GM20431 (cell line): Measurements from ENCODE around the gene FHL1.
"Not testable (repeated sequence)": the region's sequence is repeated elsewhere in the genome, so short reads cannot be mapped to it uniquely, and the experiment has no call there.

ENCODE experiments used
- in situ Hi-C: fragments of 300-500 bp; cut with MseI, MboI; formaldehyde crosslinking; loops from one replicate; pipeline ENCODE4 v1.15.0; 2020; ENCODE audit warnings: low sequenced_read_pairs; ENCODE audit not compliant: unreplicated experiment

The FHL1 gene

DNA sequence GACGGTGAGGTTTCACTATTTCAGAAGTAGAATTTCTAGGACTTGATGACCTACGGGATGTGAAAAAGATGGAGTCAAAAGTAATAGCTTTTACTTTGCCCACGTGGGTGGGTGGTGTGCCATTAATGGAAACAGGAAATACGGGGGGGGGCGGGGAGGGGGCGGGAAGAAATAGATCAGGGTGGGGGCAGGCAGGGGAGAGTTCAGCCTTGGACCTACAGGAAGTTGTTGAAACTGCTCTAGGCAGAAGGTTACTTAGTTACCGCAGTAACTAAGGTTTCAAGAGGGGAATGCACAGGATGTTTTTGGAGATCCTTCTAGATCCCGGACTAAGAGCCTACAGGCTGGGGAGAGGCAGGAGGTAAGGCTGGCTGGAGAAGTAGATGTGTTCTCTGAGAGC lies 3.6 kb upstream of the FHL1 start:
- in situ Hi-C loops = no loop called here

DNA sequence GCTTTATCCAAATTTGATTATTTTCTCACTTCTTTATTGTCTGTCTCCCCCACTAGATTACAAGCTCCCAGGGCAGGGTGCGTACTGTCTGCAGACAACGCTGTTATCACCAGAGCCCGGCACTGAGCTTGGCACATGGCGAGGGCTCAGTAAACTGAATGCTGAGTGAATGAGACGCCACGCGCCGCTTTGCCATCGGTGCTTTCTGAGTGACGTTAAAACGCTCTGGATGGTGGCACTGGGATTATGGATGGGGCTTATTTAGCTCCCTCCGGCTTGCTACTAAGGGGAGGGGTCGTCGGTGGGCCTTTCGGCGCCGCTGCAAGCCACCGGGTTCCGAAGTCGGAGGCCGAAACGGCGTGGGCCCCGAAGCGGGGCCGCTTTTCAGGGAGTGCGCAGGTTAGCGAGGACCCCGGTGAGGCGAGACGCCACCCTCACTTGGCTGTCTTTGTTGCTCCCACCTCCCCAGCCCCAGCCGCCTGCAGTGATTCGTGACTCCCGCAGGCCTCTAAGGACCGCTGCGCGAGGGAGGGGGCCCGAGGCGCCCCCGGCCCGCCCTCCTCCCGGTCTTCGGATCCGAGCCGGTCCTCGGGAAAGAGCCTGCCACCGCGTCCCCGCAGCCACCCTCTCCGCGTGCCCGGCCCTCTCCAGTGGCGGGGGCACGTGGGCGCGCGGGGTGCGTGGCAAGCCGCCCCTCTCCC lies 569 bp upstream of the FHL1 start:
- in situ Hi-C loops = no loop called here

DNA sequence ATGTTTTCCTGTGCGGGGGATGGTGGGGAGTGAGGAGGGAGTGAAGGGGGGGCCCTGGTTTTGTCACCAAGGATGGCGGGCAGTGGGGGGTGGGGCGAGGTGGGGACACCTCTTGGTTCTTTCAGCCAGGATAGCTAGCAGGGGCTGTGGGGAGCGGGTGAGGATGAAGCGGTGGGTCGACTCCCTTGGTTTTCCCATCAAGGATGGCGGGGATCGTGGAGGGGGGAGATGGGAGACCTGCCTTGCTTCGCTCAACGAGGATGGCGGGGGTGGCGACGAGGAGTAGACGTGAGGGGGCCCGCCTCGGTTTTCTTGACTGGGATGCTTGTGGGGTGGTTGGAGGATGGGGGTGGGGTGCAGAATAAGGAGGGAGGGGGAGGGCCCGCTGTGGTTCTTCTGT lies 643 bp downstream of the FHL1 start:
- in situ Hi-C loops = no loop called here

DNA sequence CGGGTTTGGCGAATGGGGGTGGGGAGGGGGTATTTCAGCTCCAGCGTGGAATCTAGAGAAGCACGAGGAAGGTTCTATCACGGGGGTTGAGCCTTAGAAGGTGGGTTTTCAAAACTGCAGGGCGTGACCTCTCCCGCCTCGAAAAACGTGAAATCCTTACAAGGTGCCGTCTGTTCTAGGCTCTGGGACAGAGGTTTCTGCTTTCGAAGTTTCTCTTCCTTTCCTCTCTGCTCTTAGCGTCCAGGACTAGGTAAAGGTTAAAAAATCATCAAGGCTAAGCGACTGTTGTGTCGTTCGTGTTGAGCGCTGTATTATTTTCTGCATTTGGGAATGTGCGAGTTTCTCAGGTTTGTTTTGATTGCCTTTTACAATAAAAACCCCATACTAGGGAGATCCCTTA lies 1.1 kb downstream of the FHL1 start:
- in situ Hi-C loops = no loop called here

DNA sequence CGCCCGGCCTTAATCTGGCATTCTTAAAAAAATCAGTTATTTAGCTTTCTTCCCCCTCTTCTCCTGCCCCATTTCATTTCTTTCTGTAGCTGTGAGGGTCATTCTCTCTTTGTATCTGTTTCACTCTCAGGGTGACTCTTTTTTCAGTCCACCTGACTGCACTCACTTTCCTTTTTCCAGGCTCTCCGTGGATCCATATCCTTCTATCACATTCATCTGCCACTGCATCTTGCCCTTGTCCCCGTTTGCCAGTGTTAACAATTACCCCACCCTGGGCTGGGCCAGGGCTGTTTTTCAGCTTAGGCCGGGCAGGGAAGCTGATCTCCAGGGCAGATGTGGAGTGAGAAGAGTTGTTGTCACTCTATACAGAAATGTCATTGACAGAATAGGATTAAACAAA lies 7.7 kb downstream of the FHL1 start:
- in situ Hi-C loops = no loop called here

DNA sequence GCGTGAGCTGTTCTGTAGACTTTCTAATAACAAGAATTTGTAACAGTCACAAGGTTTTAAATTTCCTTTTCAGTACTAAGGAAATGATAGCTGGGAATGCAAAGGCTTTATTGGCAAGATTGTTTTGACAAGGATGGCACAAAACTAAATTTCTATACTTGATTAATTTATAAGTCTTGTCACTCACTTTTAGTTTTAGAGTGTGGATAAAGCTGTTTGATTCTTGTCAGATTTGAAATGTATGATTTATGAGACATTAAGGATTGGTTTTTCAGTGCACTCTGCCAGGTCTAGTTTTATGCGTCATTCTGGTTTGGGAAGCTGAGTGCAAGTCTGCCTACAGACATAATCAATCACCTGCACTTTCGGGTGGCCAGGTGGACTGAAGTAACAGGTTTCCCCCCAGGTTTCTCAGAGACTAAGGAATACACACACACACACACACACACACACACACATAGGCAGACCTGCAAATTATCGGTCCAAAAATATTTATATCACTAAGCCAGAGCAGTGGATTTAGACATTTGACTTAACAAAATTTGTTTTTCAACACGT lies 9.3 kb downstream of the FHL1 start:
- in situ Hi-C loops = no loop called here

DNA sequence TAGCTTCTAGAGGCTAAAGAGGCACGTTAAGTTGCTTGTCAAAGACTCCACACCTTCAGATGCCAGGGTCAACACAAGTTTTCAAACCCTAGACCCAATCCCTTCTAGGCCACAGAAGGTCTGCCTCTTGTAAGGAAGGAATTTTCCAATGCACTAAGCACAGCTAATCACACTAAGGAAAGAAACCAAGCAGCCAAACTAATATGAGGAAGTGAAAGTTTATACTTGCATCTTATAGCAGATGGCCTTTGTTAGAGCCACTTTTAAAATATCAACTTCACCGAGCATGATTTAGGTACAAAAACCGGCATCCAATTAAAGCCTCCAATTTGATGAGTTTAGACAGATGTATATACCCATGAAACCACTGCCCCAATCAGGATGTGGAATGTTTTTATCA lies 9.9 kb downstream of the FHL1 start:
- in situ Hi-C loops = no loop called here

DNA sequence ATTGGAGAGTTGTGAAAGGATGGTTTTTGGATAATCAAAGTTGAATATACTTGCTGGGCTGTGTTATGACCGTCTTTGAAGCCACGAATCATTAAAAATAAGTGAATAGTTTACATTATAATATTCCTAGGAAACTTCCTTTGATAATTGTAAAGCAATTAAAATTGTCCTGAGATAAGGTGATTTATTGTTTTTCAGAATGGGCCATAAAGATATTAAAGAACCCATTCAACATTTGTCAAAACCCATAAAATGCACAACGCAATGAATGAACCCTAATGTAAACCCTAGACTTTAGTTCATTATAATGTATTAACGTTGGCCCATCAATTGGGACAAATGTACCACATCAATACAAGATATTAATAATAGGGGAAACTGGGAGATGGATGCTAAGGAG lies 11.4 kb downstream of the FHL1 start:
- in situ Hi-C loops = no loop called here

DNA sequence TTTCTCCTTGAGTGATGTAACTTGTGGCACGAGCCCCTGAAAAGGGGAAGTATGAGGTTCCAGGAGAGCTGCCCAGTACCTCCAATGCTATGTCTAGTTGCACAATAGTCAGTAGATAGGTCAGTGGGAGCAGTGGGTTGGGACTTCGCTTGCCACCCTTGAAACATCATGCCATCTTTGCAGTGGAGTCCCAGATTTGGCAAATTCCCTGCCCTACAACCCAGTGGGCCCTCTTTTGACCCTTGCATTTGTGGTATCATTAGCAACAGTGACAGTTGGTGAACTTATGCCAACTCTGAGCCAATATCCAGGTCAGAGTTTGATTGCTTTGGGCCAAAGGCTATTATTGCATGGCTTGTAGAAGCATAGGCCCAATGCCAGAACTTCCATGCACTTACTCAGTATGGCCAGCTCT lies 12.3 kb downstream of the FHL1 start:
- in situ Hi-C loops = no loop called here

DNA sequence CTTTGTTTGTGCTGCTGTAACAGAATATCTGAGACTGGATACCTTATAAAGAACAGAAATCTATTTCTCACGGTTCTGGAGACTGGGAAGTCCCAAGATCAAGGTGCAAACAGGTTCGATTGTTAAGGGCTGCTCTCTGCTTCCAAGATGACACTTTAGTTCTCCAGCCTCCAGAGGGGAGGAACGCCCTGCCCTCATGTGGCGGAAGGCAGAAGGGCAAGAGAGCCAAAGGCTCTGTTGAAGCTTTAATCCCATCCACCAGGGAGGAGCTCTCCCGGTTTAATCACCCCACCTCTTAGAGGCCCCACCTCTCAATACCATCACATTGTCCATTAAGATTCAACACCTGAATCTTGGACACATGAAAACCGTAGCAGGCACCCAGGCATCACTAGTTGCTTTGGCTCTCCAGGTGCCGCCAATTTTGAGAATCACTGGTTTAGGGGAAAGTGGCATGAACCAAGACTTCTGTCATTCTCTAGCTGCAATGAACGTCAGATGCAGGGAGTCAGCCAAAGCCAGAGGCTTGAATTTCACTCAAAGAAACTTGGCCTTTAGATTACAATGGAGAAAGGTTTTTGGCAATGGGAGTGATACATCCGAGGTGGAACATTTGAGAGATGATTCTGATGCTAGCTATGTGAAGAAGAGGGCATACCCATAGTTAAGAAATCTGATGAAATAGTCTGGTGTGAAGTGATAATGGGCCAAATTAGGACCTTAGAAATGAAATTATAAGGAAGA lies 15.7 kb downstream of the FHL1 start:
- in situ Hi-C loops = no loop called here

DNA sequence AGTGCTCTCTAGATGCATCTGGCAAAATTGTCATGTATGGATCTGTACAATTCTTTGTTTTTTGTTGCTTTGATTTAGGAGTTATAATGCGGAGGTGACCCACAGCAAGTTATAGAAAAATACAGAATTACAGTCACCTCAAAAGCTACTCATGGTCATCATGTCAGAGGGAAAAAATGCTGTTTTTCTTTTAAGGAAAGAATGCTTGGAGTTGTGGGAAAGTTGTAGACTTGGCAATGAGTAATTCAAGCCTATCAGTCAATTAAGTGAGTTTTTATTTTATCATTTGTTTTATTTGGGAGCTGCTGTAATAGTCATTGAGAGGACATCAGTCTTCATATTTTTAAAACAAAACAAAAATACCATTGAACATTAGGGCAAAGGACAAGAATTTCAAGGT lies 16.4 kb downstream of the FHL1 start:
- in situ Hi-C loops = no loop called here

DNA sequence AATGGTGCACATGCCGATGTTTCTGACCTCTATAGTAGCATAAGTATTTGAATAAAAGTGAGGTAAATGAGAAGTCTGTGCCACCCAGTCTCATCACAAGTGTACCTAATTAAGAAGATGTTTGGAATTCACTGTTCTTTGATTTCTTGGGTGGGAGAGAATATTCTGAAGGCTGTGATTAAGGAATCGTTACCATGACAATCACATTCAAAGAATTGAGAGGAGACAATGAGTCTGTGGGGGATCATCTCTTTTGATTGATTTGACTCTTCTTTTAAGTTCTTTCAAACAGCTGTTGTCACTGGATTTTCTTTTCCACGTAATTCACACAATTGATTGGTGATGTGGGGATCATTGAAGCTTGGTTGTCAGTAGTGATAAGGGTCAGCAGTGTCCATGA lies 18.1 kb downstream of the FHL1 start:
- in situ Hi-C loops = no loop called here

DNA sequence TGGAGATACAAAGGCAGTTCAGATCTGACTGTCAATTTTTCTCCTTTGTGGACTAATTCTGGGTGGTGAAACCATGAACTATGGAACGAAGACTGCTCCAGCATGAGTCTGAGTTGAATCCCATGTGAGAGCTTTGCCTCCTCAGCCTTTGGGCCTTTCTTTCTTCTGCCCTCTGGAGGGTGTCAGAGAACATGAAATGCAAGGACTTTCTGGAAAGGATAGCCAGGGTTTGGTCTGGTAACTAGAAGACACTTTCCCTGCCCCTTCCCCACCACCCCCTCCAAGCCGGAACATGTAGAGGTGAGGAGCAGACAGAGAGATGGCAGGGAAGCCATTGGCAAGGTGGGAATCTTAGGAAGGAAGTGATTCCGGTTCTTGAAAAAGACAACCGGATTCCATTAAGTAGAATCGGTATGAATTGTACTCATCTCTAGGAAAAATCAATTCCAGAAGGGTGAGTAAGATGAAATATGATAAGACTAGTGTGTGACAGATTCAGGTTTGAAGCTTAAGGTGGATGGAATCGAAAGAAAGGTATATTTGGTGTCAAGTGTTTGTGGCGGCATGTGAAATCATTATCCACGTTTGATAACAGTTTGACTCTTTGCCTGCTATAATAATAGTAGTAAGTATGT lies 19.0 kb downstream of the FHL1 start:
- in situ Hi-C loops = no loop called here

DNA sequence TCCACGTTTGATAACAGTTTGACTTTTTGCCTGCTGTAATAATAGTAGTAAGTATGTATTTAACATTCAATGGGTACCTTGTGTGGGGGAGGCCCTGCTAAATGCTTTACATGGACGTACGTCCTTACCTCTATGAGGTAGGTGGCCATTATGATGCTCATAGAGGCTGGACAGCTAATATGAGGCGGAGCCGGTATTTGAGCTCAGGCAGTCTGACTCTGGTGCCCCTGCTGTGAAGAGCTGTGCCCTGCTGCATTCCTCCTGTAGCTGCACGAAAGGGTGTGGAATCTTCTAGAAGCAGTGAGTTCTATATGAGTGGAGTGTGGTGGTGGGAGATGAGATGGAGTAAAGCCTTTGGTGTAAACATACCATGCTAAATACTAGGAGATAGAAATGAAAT lies 20.7 kb downstream of the FHL1 start:
- in situ Hi-C loops = not testable (repeated sequence)

DNA sequence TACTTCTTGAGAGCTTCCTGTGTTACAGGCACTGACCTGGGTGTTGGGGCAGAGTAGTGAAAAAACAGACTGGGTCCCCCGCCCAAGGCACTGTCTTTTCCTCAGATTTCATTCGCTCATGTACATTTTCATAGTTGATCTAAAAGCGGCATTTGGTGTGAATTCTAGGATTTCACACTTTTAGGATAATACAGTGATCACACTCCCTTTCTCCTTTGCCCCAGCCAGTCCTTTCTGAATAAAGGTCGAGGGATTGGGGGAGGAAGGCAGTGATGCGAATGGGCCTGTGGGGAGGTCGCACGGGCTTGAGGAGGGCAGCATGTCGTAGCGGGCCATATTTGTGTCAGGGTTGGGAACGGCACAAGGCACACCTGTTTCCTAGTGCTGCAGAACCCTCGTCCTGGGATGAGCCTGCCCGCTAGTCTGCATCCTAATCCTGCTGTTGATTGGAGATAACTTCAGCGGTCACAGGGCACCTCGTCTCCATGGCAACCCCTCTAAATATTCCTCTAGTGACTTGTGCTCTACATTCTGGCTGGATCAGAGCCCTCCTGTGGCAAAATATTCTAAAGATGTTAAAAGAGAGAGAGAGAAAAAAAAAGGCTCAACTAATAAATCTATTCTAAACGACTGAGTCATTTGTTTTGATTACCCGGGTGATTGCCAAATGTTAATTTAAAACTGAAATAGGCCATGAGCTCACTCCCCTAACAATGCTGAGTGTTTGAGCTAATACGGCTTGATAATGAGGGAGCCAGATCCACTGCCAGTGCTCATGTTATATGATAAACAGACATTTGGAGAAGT lies 21.8 kb downstream of the FHL1 start:
- in situ Hi-C loops = no loop called here

DNA sequence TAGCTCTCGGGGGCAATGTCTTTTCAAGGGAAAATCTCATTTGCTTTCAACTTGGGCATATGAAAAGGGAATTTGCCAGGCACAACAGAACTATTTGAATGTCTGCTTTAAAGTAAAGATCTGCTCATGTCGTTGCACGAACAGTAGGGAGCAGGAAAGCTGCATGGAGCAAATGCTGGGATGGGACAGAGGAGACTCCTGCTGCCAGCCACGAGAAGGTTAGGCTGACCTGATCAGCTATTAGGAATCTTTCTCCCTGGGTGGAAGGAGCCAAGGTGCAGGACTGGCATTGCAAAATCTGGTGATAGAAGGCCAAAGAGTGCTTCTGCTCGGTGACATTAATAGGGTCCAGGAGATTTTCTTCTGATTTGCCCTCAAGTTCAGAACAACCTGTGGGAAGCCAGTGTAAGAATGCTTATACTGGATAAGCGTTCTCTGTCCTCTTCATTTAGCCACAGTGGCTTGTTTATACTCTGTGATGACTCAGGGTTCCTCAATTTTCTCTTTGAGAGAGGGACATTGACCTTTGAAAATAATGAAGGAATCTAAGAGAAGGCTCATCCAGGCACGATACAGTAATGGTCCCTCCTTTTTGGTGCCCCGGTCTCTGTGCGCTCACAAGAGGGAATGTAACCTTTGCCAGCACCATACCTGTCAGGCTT lies 22.9 kb downstream of the FHL1 start:
- in situ Hi-C loops = no loop called here

DNA sequence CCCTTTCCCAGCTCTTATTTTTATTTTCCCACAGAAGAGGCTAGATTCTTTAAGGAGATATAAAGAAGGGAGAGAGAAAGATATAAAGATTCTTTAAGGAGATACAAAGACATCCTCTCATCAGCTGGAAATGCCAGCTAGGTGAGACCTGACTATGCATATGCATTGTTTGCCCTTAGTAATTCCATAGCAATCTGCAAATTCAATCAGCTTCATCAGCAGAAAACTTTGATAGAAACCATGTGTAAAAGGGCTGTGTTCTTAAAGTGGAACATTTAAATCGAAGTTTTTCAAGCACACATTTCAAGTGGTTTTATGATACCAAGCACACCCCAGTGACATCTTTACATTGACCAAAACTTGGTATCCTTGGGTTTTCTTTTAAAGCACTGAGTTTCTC lies 24.1 kb downstream of the FHL1 start:
- in situ Hi-C loops = no loop called here

DNA sequence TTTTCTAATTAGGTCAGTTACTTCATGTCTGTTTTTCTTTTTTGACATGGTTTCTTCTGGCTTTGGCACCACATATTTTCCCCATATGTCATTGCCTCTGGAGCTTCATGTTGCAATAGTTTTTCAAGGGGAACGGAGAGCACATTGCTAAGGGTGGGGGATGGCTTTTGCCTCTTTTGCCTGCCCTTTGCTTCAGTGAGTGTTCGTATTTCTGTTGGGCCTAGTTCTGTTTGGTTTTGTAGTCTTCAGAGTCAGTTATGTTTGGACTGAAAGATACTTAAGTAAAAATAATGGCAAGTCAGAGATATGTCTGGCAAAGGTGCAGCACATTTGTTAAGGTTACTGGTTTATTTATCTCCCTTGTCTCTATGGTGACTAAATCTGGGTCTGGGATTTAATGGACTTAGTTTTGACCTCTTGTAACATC lies 29.1 kb downstream of the FHL1 start:
- in situ Hi-C loops = no loop called here

DNA sequence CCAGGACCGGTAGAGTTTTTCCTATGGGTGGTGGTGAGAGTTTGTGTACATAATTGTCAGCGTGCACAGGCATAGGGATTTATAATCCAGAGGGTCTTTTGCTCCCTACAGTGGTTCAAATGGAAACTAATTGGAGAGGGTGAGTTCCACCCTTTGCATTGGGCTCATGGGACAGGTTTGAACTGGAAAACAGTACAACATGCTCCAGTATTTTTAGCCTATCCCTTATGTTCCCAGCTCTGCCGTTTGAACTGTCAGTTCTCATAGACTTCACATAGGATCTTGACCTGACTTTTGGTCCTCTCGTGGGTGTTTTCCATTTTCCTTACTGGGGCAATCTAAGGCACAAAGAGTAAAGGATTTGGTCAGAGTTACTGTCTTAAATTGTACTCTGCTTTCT lies 31.8 kb downstream of the FHL1 start:
- in situ Hi-C loops = no loop called here

DNA sequence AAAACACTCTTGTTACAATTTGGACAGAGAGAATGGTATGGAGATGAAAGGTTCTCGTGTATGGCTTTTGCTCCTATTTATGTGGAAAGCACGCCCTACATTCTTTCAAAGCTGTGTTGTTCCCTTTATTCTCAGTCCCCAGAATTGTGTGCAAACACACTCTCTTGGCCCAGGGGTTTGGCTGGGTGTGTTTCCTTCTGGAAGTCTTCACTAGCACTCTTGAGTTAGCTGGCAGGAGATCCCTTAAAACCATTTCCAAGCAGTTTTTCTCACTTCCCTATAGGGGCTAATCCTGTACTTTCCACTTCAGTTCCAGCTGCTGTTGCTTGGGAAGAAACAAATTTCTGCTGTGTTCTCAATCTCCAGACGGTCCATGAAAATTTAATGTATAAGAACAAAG lies 35.1 kb downstream of the FHL1 start:
- in situ Hi-C loops = no loop called here
